T1000 (cell line): ENCODE measurements around the gene REV3L.

Experiments
- DNase-seq: peaks from one replicate; lab custom pipeline; 2025; ENCODE audit warnings: mixed read lengths; lab: John Stamatoyannopoulos, UW

The REV3L gene

DNA sequence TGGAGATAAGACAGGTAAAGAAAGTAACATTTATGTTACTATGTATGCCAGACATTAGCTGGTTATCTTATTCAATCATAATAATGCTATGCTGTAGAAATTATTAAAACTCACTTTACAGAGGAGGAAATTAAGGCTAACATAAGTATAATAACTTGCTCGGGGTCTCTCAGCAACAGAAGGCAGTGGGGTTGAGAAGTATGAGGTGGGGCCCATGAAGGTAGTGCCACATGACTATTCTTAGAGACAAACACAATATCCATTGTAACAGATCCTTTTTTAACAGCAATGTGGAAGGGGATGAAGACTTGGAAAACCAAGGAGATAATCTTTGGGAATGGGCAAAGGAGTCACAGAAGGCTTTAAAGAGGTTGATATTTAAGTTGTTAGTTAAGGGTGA lies 11.5 kb downstream of the REV3L start:
- DNase-seq, result no peak

DNA sequence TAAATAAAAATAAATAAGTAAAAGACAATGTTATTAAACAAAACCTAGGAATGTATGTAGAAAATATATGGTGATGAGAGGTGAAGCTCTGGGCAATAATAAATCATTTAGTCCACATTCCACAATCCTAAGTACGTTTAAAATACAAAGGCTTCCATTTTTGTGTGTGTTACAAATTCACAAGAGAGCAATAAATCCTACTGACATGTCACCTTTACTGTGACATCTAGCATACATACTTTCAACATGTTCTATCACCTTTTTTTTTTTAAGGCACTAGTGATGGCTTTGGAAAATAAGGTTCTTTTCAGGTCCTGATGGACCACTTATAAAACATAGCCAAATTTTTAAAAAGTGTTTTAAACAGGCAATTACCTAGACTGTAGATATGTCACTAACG lies 12.0 kb downstream of the REV3L start:
- no peak for DNase-seq

DNA sequence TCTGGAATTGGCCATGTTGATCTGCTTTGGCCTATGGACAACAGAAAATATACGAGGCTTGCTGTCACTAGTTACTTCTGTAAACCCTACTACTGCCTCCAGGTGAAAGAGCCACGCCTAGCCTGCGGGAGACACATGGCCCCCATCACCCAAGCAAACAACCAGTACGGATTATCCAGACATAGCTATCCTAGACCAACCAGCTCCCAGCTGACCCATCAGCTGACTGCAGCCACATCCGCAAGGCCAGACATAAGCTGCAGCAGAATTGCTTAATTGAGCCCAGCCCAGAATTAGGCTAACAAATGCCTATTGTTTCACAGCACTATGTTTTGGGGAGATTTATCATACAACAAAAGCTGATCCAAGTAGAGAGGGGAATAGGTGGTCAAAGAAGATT lies 13.5 kb downstream of the REV3L start:
- no peak for DNase-seq

DNA sequence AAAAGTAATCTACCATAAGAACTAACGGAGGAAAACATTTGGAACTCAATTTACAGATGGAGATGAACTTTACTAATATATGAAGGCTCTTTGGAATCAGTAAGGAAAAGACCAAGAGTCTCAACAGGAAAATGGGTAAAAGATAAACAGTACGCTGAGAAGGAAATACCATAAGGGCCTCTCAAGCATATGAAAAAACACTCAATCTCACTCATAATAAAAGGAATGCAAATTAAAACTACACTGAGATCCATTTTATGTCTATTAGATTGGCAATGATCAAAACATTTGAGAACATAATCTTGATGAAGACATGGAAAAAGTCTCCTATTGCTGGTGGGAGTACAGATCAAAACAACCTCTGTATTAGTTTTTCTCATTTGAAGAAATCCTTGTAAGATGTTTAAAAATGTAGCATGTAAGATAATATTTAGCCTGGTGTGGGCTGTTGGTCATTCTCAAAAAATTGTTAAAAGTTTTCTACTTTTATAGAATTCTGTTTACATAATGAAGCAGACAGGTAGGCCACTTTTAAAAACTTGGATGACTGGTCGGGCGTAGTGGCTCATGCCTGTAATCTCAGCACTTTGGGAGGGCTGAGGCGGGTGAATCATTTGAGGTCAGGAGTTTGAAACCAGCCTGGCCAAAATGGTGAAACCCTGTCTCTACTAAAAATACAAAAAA lies 14.5 kb downstream of the REV3L start:
- DNase-seq, result no peak

DNA sequence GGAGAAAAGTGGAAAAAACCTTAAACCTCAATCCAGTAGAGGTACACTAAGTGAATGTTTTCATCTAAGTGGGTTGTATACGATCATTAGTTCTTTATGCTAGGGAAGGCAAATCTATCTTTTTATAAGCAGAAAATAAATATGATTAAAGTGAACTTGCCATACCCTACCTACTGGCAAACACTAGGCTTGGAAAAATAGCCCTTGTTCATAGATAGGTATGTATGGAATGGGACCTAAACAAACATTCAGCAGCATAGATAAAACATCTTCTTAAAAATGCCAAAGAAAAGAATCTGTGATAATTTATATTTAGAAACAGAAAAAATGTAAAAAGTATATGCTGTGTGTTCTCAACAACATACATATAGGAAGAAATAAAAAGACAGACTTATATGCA lies 18.8 kb downstream of the REV3L start:
- DNase-seq, result no peak

DNA sequence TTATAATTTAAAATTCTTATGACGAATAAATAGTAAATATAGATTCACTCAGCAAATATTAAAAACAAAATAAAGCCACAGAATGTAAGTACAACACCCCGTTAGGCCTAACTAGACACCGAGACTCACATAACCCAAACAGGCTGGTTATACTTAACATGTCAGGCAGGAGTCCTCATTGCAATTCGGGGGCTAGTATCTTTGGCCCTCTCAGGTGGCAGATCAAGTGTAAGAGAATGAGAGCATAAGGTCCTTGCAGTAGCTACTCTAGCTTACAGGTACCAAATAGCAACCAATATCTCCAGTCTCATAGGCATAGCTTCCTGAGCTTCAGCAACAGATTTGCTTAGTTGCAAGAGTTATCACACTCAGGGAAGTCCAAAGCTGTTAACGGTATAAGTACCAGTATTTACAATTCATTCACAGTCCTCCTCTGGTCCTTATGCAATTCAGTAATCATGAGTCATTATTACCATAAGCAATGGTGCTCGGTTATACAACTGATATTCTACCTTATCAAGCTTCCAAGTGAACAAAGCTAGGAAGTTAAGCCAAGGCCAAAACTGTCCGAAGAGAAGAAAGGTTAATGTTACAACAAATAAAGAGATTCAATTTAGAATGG lies 20.1 kb downstream of the REV3L start:
- DNase-seq, result no peak

DNA sequence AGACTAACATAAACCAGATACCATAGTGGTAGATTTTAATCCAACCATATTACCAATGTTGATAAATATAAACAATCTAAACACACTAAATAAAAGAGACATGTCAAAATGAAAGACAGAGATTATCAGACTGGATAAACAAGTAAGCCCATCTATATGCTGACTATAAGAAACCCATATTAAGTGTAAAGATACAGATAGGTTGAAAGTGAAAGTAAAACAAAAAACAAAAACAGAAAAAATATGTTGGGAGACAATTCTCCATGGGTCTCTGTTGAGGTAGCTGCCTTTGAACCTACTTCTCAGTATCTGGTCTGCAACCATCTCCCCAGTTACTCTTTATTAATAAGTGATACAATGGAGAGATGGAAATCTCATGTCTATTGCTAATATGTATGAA lies 21.2 kb downstream of the REV3L start:
- DNase-seq, result no peak

DNA sequence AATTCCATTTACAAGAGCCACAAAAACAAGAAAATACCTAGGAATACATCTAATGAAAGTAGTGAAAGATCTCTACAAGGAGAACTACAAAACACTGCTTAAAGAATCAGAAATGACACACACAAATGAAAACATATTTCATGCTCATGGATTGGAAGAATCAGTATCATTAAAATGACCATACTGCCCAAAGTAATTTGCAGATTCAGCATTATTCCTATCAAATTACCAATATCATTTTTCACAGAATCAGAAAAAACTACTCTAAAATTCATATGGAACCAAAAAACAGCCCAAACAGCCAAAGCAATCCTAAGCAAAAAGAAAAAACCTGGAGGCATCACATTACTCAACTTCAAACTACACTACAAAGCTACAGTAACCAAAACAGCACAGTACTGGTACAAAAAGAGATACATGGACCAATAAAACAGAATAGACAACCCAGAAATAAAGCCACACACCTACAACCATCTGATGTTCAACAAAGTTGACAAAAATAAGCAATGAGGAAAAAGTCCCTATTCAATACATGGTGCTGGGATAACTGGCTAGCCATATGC lies 24.3 kb downstream of the REV3L start:
- no peak for DNase-seq

DNA sequence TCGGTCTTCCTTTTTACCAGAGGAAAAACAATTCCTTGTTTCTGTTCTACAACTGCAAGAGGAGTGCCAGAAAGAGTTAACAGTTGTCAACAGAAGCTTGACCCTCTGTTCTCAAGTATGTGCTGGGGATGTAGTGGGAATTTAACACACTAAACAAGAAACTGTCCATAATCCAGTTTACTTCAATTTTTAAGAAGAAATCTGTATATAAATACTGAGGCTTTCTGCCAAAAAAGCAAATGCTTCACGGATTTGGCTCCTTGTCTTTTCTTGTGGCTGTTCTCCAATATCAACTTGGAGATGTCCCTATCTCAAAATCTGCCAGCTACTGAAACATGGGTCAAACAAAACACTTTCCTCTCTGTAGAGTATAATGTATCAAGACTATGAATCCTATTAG lies 26.8 kb downstream of the REV3L start:
- no peak for DNase-seq

DNA sequence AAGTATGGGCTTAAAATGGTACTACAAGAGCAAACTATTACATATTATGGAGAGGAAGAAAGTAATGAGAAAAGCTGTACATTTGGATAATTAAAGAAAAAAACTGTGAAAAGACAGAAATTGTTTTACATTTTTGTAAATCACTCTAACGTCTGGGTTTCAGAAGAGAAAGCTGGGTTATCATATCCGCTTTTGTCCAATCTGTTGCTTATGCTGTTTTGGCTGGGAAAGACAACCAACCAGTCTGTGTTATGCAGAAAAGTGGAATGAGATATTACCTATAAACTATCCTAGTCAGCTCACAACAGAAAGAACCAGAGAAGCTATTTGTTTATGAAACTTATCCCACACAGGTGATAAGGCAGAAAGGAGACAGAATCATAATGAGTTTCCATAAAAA lies 32.4 kb downstream of the REV3L start:
- no peak for DNase-seq

DNA sequence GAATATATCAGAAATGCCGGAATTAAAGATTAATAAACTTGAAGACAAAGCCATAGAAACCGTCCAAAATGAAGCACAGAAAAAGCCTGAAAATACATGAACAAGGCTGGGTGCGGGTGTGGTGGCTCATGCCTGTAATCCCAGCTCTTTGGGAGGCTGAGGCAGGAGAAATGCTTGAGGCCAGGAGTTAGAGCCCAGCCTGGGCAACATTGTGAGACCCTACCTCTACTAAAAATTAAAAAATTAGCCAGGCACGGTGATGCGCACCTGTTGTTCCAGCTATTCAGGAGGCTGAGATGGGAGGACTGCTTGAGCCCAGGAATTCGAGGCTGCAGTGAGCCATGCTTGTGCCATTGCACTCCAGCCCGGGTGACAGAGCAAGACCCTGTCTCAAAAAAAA lies 32.9 kb downstream of the REV3L start:
- no peak for DNase-seq

DNA sequence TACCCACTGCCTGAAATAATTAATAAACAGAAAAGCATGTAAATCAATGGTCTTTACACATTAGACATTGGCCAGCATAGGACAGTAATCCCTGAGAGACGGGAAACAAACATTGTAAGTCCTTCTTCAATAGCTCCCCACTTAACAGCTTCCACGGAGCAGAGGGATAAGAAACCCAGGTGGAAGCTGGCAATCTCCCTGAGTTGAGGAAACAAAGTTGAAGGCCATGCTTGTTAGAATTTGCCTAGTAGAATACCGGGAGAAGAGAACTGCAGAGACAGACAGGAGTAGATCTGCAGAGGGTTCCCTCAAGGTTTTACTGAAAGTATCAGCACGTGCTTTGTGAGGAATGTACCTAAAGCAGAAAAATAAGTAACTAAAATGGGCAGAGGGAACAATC lies 33.9 kb downstream of the REV3L start:
- no peak for DNase-seq

DNA sequence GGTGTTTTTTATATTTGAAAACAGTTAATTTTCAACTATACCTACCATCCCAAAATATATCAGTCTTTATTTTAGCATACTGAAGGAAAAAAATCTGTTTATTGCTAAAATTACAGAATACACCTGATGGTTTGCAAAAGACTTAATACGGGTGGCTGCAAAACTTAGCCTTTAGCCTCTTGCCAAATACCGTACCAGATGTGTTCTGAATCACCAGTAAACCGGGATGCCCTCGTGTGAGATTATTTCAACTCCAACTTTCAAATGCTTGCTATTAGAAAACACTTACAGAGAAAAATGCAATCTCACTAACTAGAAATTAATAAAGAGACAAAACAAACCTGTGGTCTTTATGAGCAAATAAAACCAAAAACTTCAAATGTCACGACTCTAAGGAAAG lies 36.0 kb downstream of the REV3L start:
- DNase-seq, result no peak

DNA sequence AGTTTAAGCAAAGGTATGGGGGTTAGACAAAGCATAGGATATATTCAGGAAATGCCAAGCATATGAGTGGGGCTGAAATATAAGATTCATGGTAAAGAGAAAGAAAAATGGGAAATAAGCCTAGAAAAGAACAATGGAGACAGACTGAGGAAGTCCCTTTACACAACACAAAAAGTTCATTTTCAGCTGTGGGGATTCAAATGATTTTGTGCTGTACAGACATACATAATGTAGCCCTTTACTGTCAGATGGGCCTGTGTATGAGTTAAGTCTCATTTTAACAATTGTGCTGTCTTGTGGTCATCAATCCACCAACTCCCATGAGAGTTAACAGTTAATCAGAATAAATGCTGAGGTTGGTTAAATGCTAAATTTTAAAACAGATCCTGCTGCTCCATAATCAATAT lies 37.2 kb downstream of the REV3L start:
- DNase-seq, result no peak

DNA sequence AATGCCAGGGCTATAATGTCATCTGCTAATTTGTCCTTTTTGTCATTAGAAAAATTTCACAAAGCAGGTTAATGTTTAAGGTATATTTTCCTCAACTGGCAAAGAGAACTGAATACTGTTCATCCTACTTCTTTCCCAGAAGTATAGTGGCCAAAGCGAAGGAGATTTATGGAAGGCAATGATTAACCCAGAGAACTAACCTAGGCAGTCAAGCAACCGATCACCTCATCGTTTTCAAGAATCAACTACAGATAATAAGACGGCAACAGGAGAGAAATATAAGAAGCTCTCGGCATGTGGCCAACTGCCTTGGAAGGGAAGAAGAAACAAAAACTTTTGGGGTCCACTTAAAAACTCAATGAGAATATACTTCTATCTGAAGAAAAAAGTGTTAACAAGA lies 38.2 kb downstream of the REV3L start:
- no peak for DNase-seq

DNA sequence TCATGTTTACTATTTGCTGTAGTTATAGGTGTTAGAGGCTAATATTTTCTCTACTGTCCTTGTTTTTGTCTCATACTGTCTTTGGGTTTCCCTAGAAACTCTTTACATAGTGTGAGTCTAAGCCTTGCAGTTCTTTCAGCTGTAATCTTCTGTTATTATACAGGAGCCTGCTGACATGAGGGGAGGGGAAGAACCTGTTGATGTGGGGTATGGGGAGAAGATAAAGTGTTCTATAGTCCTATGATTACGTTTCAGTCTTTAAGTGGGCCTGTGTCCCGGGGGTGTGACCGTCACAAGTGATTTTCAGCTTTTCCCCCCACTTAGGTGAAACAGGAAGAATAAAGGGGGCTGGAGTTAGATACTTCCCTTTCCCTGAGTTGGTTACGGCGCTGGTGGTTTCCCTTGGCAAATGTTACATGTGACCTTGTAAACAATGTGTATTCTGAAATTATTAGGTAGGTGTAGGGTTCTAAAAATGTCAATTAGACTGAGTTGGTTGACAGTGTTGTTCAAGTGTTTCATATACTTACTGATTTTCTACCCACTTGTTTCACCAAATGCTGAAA lies 41.3 kb downstream of the REV3L start:
- no peak for DNase-seq

DNA sequence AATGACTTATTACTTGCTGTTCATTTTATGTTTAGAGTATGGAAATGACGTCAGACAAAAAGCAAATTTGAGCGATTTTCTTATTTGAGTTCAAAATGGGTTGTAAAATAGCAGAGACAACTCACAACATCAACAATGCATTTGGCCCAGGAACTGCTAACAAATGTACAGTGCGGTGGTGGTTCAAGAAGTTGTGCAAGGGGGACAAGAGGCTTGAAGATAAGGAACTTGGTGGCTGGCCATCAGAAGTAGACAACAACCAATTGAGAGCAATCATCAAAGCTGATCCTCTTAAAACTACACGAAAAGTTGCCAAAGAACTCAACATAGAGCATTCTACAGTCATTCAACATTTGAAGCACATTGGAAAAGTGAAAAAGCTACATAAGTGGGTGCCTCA lies 43.8 kb downstream of the REV3L start:
- DNase-seq, result no peak

DNA sequence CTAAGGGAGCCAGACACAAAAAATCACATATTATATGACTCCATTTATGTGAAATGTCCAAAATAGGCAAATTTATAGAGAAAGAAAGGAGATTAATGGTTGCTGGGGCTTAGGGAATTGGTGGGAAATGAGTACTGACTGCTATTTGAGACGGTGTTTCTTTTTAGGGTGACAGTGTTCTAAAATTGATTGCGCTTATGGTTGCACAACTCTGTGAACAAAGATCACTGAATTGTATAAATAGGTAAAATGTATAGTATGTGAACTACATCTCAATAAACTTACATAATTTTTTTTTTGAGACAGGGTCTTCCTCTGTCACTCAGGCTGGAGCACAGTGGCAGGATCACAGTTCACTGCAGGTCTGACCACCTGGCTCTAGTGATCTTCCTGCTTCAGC lies 45.4 kb downstream of the REV3L start:
- DNase-seq, result no peak

DNA sequence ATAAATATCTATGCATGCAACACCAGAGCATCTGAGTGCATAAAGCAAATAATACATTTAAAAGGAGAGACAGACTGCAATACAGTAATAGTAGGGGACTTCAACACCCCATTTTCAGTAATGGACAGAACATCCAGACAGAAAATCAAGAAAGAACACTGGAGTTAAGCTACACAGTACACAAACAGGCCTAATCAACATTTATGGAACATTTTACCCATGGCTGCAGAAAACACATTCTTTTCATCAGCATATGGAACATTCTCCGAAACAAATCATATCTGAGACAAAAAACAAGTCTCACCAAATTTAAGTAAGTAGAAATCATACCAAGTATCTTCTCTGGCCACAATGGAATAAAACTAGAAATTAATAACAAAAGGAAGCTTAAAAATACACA lies 50.5 kb downstream of the REV3L start:
- no peak for DNase-seq

DNA sequence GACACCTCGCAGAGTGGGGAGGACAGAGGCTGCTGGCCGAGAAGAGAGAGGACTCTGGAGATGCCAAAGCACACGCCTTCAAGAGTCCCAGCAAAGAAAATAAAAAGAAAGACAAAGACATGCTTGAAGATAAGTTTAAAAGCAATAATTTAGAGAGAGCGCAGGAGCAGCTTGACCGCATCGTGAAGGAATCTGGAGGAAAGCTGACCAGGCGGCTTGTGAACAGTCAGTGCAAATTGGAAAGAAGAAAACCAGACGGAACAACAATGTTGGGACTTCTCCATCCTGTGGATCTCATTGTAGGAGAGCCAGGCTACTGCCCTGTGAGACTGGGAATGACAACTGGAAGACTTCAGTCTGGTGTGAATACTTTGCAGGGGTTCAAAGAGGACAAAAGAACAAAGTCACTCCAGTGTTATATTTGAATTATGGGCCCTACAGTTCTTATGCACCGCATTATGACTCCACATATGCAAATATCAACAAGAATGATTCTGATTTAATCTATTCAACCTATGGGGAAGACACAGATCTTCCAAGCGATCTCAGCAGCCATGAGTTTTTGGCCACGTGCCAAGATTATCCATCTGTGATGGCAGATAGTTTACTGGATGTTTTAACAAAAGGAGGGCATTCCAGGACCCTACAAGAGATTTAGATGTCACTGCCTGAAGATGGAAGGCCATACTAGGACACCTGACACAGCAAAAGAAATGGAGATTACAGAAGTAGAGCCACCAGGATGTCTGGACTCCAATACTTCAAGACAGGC lies 52.2 kb downstream of the REV3L start:
- no peak for DNase-seq

DNA sequence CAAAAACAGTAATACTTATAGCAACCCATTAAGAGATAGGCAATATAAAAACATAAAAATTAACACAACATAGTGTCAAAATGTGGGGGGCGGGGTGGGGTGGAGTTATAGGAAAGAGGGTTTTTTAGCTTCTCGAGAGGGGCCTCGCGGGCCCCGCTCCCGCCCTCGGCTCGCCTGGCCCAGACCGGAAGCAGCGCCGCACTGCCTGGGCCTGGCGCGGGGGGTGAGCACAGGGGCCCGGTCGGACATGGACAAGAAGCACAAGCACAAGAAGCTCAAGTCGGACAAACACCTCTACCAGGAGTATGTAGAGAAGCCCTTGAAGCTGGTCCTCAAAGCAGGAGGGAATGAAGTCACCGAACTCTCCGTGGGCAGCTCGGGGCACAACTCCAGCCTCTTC lies 53.4 kb downstream of the REV3L start:
- no peak for DNase-seq

DNA sequence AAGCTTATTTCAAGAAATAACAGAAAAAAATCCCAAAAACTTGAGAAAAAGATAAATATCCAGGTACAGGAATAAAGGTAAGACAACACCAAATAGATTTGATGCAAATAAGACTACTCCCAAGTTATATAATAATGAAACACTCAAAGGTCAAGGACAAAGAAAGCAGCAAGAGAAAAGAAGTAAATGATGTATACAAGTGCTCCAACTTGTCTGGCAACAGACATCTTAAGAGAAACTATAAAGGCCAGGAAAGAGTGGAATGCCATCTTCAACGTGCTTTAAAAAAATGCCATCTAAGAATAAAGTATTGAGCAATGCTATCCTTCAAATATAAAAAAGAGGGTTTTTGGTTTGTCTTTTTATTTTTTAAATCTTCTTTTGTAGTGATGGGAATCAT lies 54.2 kb downstream of the REV3L start:
- no peak for DNase-seq
